Ovary (tissue), 3 donors: Measurements from ENCODE around the gene ZNF282.

Source experiments
- CTCF ChIP-seq, 3 donors: fragments of 450-650 bp in 2 of 3; fragments of 200-600 bp in 1 of 3; IDR thresholded peaks; one replicate each; pipeline versions ENCODE4 v1.5.1 to v1.8.0; 2016 to 2022; ENCODE audit warnings: antibody characterized with exemption in 3 of 3, mild to moderate bottlenecking in 1 of 3
- POLR2A ChIP-seq: fragments of 450-650 bp; IDR thresholded peaks from one replicate; pipeline ENCODE4 v1.6.1; 2017; ENCODE audit warnings: antibody characterized with exemption, mild to moderate bottlenecking, moderate library complexity
- donor health status: DM: no; HTN: no; CAD: no.

GRCh38 chr7:149180722-149181449 is 14.5 kb upstream of the ZNF282 start:
- TF ChIP-seq CTCF (IDR thresholded peaks at IDR 0.05) (no peak), POLR2A (no peak)
